EH (cell line): ENCODE measurements around the gene FANK1.
A peak's percentile ranks its signal among the peaks of the same experiment; 100 is the strongest.
"Not testable (repeated sequence)": the region's sequence is repeated elsewhere in the genome, so short reads cannot be mapped to it uniquely, and the experiment has no call there.

Source experiments
- DNase-seq: peaks from one replicate; pipeline ENCODE4 v3.0.0-alpha.2; 2015; ENCODE audit warnings: low read depth

Gene FANK1

DNA sequence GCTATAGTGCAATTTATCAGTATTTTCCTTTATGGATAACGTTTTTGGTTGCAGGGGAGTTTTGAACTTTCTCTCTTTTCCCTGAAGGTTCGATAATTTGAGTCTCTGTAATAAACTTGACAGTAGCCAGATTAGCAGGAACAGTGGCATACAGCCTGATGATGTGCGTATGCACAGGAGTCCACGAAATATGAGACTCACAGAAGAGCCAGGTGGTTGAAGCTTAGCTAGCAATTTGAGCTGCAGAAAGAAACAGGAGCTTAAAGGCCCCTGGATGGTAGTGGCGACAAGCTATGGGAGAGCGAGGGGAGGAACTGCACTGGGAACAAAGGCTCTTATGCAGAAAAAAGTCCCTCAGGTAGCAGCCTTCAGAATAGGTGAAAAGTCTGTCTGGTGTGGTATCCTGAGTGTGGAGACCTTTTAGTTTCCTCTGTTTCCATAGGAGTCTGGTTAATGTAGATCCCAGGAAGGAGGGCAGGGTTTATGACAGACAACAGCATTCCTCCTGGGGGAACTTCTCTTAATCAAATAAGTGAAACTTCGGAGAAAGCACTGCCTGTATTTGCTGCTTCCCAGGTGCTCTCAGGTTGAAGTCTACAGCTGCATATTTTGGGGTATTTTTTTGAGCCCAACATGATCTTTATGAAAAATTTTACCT, 32.7 kb downstream of the FANK1 start:
- no peak for DNase-seq

GRCh38 chr10:125929618-125930017, 33.3 kb downstream of the FANK1 start:
- no peak for DNase-seq

DNA sequence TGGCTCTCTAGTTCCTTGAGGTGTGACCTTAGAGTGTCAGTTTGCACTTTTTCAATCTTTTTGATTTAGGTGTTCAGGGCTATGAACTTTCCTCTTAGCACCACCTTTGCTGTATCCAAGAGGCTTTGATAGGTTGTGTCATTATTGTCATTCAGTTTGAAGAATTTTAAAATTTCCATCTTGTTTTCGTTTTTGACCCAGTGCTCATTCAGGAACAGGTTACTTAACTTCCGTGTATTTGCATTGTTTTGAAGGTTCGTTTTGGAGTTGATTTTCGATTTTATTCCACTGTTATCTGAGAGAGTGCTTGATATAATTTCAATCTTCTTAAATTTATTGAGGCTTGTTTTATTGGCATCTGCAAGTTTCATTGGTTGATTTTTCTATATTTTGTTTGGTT, 37.3 kb downstream of the FANK1 start:
- DNase-seq: no peak

DNA sequence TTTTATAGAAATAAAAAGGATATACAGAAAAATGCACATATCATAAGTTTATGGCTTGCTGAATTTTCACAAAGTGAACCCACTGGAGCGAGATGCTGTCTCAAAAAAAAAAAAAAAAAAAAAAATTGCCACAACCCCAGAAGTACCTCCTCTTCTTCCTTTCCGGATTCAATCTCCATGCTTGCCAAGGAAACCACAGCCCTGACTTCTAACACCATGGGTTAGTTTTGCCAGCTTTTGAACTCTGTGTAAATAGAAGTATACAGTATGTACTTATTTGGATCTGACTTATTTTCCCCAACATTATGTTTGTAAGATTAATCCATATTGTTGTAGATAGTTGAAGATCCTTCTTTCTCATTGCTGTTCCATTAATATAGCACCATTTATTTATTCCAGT, 40.0 kb downstream of the FANK1 start:
- DNase-seq: no peak

DNA sequence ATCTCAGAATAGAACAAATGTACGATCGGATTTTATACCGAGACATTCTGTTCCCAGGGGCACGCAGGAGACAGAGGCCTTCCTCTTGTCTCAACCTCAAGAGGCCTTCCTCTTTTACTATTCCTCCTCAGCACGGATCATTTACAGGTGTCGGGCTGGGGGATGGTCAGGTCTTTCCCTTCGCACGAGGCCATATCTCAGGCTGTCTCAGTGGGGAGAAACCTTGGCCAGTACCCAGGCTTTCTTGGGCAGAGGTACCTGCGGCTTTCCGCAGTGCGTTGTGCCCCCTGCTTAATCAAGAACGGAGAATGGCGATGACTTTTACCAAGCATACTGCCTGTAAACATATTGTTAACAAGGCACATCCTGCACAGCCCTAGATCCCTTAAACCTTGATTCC, 44.2 kb downstream of the FANK1 start:
- DNase-seq: no peak

GRCh38 chr10:125951290-125951689, 54.9 kb downstream of the FANK1 start:
- DNase-seq: no peak

DNA sequence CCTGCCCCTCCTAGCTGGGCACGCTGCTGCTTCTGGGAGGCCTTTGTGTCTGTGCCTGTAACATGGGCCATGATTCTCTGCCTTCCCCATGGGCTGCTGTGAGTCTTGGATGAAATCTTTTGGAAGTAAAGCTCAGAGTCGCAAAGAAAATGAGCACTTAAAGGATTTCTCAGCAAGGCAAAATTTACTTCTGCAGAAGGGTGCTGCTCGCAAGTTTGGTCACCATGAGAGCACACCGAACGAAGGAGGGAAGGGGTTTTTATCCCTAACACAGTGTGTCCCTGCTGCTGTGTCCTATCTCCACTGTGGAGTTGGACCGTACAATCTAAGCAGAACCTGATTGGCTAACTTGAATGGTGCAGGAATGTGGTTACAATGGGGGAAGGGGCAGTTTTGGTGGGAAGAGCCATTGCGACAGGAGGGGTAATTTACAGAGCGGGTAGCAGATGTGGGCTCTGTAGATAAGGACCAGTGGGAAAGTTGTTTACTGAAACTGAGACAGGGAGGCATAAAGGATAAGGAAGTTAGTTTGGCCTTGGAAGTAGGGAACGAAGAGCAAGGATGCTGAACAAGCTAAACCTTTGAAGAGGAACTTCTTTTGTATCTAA, 57.5 kb downstream of the FANK1 start:
- DNase-seq: no peak

DNA sequence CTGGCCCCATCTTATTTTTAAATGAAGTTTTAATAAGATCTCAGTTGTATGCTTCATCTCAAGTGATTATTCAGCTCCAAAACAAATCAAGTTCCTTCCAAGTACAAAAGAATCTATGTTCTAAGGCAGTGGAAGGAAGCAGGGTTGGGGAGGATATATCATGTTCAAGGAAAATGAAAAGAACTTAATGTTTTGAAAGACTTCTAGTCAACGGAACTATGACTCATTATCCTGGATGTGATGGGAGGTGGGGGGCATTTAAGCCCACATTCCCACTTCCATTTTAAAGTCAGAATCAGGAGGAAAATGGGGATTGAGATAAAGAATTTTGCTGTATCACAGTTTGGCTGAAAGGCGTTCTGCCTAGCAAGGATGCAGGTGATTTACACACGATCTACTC, 59.4 kb downstream of the FANK1 start:
- no peak for DNase-seq

GRCh38 chr10:125961743-125962142, 65.4 kb downstream of the FANK1 start:
- no peak for DNase-seq

DNA sequence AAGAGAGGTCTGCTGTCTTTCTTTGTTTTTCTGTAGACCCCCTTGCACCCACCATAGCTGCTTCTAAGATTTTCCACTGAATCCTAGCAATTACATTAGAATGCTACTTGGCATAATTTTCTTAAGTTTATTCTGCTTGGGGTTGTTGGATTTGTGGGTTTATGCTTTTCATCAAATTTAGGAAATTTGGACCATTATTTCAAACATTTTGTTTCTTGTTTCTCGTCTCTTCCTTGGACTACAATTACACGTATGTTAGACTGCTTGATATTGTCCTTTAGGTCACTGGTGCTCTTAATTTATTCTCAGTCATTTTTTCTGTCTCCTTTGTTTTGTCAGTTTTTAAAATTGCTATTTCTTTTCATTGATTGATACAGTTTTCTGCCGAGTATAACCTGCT, 65.8 kb downstream of the FANK1 start:
- no peak for DNase-seq

DNA sequence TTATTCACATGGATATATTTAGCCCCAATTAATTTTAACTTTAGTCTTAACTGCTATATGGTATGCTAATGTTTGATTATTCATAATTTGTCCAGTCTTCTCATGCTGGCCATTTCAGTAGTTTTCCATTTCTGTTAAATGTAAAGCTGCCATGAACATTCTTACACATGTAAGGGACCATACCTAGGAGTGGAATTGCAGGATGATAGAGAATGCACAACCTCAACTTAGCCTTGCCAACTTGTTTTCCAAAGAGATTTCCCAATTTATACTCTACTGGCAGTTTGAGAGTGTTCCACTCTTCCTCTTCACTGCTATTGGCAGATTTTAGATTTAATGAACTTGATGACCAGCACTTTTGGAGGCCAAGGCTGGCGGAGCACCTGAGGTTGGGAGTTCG, 68.2 kb downstream of the FANK1 start:
- DNase-seq: no peak

GRCh38 chr10:125967533-125967932, 71.2 kb downstream of the FANK1 start:
- no peak for DNase-seq

DNA sequence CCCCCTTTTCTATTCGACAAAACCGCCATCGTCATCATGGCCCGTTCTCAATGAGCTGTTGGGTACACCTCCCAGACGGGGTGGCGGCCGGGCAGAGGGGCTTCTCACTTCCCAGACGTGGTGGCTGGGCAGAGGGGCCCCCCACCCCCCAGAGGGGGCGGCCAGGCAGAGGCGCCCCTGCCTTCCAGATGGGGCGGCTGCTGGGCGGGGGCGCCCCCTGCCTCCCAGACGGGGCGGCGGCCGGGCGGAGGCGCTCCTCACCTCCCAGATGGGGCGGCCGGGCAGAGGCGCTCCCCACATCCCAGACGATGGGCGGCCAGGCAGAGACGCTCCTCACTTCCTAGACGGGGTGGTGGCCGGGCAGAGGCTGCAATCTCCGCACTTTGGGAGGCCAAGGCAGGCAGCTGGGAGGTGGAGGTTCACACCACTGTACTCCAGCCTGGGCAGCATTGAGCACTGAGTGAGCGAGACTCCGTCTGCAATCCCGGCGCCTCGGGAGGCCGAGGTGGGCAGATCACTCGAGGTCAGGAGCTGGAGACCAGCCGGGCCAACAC, 73.8 kb downstream of the FANK1 start:
- not testable (repeated sequence) for DNase-seq

- no peak for DNase-seq
Measured at GRCh38 chr10:125976960-125977605, 80.7 kb downstream of the FANK1 start.

GRCh38 chr10:125979976-125980375, 83.6 kb downstream of the FANK1 start:
- DNase-seq: no peak

GRCh38 chr10:125980521-125981035, 84.2 kb downstream of the FANK1 start:
- DNase-seq: no peak

DNA sequence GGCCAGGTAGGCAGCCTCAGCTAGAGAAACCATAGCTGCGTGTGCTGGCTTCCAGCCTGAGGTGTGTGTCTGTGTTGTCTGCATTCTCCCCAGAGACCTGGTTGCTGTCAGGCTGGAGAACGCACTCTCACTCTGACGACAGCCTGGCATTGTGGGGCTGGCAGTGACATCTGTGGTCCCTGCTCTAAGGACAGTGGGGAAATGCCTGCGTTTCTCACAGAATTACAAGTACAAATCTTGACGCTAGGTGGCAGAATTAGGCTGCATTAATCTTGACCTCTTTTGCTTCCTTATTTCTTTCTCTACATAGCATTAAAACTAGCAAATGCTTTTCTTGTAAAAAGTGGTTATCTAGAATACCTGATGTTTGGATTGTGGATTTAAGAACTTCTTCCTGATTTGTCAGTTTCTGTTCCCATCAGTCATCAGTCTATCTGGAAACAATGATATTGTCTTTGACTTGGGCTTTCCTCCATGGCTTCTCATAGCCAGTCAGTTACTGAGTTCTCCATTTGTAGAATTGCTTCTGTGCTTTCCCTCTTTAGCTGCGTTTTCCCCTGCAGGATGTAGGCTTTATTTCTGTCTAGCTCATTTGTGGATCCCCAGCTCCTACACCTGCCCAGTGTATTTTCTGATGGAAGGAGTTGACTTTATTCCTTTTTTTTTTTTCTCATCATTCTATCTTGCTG, 86.0 kb downstream of the FANK1 start:
- DNase-seq: peak; percentile 79

- peak; percentile 22 for DNase-seq
Measured at GRCh38 chr10:125983161-125983560, 86.8 kb downstream of the FANK1 start.

GRCh38 chr10:125983656-125984055, 87.3 kb downstream of the FANK1 start:
- no peak for DNase-seq

DNA sequence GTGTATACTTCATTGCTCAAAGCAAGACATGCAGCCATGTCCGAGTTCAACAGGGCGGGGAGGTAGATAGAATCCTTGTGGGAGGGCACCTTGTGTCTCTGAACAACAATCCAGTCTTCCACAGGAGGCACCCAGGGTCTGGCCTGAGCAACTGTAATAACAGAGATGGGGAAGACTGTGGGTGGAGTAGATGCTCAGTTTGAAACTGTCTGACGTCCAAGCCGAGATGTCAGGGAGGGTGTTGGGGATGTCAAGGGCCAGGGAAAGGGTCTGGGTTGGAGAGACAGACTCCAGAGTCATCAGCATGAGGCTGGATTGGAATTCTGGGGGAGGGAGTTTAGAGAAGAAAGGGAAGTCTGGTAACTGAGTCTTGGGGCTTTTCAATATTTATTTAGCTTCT, 88.0 kb downstream of the FANK1 start:
- no peak for DNase-seq

DNA sequence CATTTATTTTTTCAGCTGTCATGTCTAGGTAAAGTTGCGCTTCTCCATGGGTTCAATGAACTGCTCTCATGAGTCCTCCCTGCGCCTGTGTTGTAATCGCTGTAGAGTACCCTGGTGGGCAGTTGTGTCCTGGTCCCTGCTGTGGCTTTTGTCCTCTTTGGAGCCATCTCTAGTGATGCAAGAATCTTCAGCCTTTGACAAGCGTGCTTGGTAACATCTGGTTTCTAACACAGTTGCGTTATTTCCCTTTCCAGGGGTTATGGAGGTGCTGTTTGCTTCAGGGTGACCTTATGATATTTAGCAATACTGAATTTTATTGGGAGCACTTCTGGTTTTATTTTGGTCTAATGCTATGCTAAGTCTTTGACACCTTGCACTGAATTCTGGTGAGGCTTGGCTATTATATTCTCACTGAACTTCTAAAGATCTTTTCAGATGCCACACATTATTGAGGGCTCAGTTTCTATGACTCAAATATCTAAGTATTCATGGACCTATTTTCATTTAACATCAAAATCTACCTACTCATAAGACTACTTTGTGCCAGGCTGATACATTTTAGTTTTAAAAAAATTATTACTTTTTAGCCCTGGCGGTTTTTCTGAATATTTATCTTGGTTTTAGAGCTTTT, 88.6 kb downstream of the FANK1 start:
- no peak for DNase-seq
